GM21390 (cell line): ENCODE results near the gene SNX9.
A peak's percentile ranks its signal among the peaks of the same experiment; 100 is the strongest.
"Not testable (repeated sequence)": the region's sequence is repeated elsewhere in the genome, so short reads cannot be mapped to it uniquely, and the experiment has no call there.

Experiments used
- ATAC-seq: cut with Tn5 transposase; IDR thresholded peaks from one replicate; pipeline ENCODE4 v1.9.1; 2021; ENCODE audit not compliant: unreplicated experiment

The SNX9 gene

GRCh38 chr6:157879873-157880254, 56.8 kb downstream of the SNX9 start:
- peak; percentile 55 for ATAC-seq

- no peak for ATAC-seq
Observed at GRCh38 chr6:157880534-157880933, 57.5 kb downstream of the SNX9 start.

- no peak for ATAC-seq
Observed at GRCh38 chr6:157881342-157881741, 58.3 kb downstream of the SNX9 start.

- no peak for ATAC-seq
Observed at GRCh38 chr6:157884756-157885155, 61.7 kb downstream of the SNX9 start.

- no peak for ATAC-seq
Observed at GRCh38 chr6:157885211-157885788, 62.3 kb downstream of the SNX9 start.

GRCh38 chr6:157885876-157886275, 62.8 kb downstream of the SNX9 start:
- ATAC-seq = no peak

- ATAC-seq = no peak
Observed at GRCh38 chr6:157887892-157888291, 64.8 kb downstream of the SNX9 start.

GRCh38 chr6:157891544-157892362, 68.7 kb downstream of the SNX9 start:
- no peak for ATAC-seq

- no peak for ATAC-seq
Observed at GRCh38 chr6:157892363-157892877, 69.4 kb downstream of the SNX9 start.

- ATAC-seq = no peak
Observed at GRCh38 chr6:157893238-157893637, 70.2 kb downstream of the SNX9 start.

GRCh38 chr6:157895585-157895984, 72.5 kb downstream of the SNX9 start:
- no peak for ATAC-seq

- no peak for ATAC-seq
Observed at GRCh38 chr6:157896932-157897331, 73.9 kb downstream of the SNX9 start.

GRCh38 chr6:157898169-157898568, 75.1 kb downstream of the SNX9 start:
- ATAC-seq = no peak

GRCh38 chr6:157898640-157899039, 75.6 kb downstream of the SNX9 start:
- ATAC-seq = no peak

- not testable (repeated sequence) for ATAC-seq
Observed at GRCh38 chr6:157900262-157900661, 77.2 kb downstream of the SNX9 start.

GRCh38 chr6:157900751-157901150, 77.7 kb downstream of the SNX9 start:
- ATAC-seq = not testable (repeated sequence)

GRCh38 chr6:157904999-157905398, 82.0 kb downstream of the SNX9 start:
- ATAC-seq = no peak

GRCh38 chr6:157905590-157906342, 82.7 kb downstream of the SNX9 start:
- ATAC-seq = no peak

GRCh38 chr6:157906537-157907061, 83.6 kb downstream of the SNX9 start:
- ATAC-seq = no peak

GRCh38 chr6:157907651-157908050, 84.6 kb downstream of the SNX9 start:
- no peak for ATAC-seq
